WTC11 (cell line): ENCODE measurements around the gene NHSL2. TPM values are rescaled to one million over a fixed set of nuclear protein-coding genes. Genes with fewer than 3 reads are reported as not detected.

Source experiments
- ATAC-seq: fragments of 200-7000 bp; cut with Tn5 transposase; 2 replicates; pipeline ENCODE4 v1.10.0; 2021; ENCODE audit warnings: mild to moderate bottlenecking, moderate library complexity
- CTCF ChIA-PET: fragments of 300-600 bp; sonication (Branson Sonifier 250); formaldehyde crosslinking; loops from one replicate; lab custom pipeline; 2021; ENCODE audit warnings: antibody characterized with exemption; lab: Charles Lee
- POLR2A ChIA-PET: fragments of 350-600 bp; sonication (Branson Sonifier 250); formaldehyde crosslinking; loops from one replicate; lab custom pipeline; 2021; ENCODE audit warnings: antibody characterized with exemption; lab: Charles Lee
- DNase-seq: peaks from one replicate; pipeline ENCODE4 v3.0.0; 2021; ENCODE audit warnings: low spot score
- H3K27ac Mint-ChIP-seq: 2 replicates; pipeline ENCODE4 v1.8.0; 2021; ENCODE audit warnings: mixed read lengths
- H3K27me3 Mint-ChIP-seq: 2 replicates; pipeline ENCODE4 v1.8.0; 2021; ENCODE audit warnings: low read depth, mild to moderate bottlenecking, moderate library complexity, mixed read lengths
- H3K36me3 Mint-ChIP-seq: 2 replicates; pipeline ENCODE4 v1.8.0; 2021; ENCODE audit warnings: mixed read lengths
- H3K4me1 Mint-ChIP-seq: 2 replicates; pipeline ENCODE4 v1.8.0; 2022; ENCODE audit warnings: mixed read lengths
- H3K4me3 Mint-ChIP-seq: 2 replicates; pipeline ENCODE4 v1.8.0; 2021; ENCODE audit warnings: mild to moderate bottlenecking, moderate library complexity, mixed read lengths
- H3K9me3 Mint-ChIP-seq: 2 replicates; pipeline ENCODE4 v1.8.0; 2021; ENCODE audit warnings: mixed read lengths
- ETV6 ChIP-seq: sonication (generic); formaldehyde crosslinking; IDR thresholded peaks from 2 replicates; pipeline ENCODE4 v1.8.1; 2022; ENCODE audit warnings: mild to moderate bottlenecking, missing genetic modification reagents
- GABPB1 ChIP-seq: sonication (generic); formaldehyde crosslinking; IDR thresholded peaks from 2 replicates; pipeline ENCODE4 v1.8.1; 2023; ENCODE audit warnings: mild to moderate bottlenecking, missing genetic modification reagents
- GTF2I ChIP-seq: fragments of 250-450 bp; sonication (Bioruptor Pico); conservative IDR thresholded peaks from 2 replicates; pipeline ENCODE4 v1.4.0; 2021; ENCODE audit warnings: mild to moderate bottlenecking
- KAT7 ChIP-seq: sonication (generic); formaldehyde crosslinking; IDR thresholded peaks from 2 replicates; pipeline ENCODE4 v1.8.1; 2023; ENCODE audit warnings: missing genetic modification reagents, mild to moderate bottlenecking, borderline replicate concordance
- MYBL2 ChIP-seq: sonication (generic); formaldehyde crosslinking; IDR thresholded peaks from 2 replicates; pipeline ENCODE4 v1.8.1; 2023; ENCODE audit warnings: mild to moderate bottlenecking, moderate library complexity, missing genetic modification reagents
- NFATC4 ChIP-seq: fragments of 250-450 bp; sonication (Bioruptor Pico); IDR thresholded peaks from 2 replicates; pipeline ENCODE4 v1.9.0; 2021; ENCODE audit warnings: mild to moderate bottlenecking
- NFE2L1 ChIP-seq: sonication (generic); formaldehyde crosslinking; IDR thresholded peaks from 2 replicates; pipeline ENCODE4 v1.8.1; 2023; ENCODE audit warnings: missing genetic modification reagents
- NFYB ChIP-seq: sonication (generic); formaldehyde crosslinking; conservative IDR thresholded peaks from 2 replicates; pipeline ENCODE4 v1.8.0; 2022; ENCODE audit warnings: low read depth, missing genetic modification reagents
- NR1H2 ChIP-seq: sonication (generic); formaldehyde crosslinking; IDR thresholded peaks from 2 replicates; pipeline ENCODE4 v1.9.0; 2021; ENCODE audit warnings: mild to moderate bottlenecking, moderate library complexity, missing genetic modification reagents
- OVOL2 ChIP-seq: fragments of 250-450 bp; sonication (Bioruptor Pico); IDR thresholded peaks from 2 replicates; pipeline ENCODE4 v1.9.0; 2021; ENCODE audit warnings: mild to moderate bottlenecking, borderline replicate concordance
- RORB ChIP-seq: fragments of 250-450 bp; sonication (Bioruptor Pico); IDR thresholded peaks from 2 replicates; pipeline ENCODE4 v1.9.0; 2021; ENCODE audit warnings: mild to moderate bottlenecking
- SP1 ChIP-seq: sonication (generic); formaldehyde crosslinking; conservative IDR thresholded peaks from 2 replicates; pipeline ENCODE4 v1.8.1; 2022; ENCODE audit warnings: missing genetic modification reagents
- TP53 ChIP-seq: sonication (generic); formaldehyde crosslinking; IDR thresholded peaks from 2 replicates; pipeline ENCODE4 v1.8.1; 2023; ENCODE audit warnings: mild to moderate bottlenecking, missing genetic modification reagents
- ZNF219 ChIP-seq: sonication (generic); formaldehyde crosslinking; IDR thresholded peaks from 2 replicates; pipeline ENCODE4 v1.8.0; 2023; ENCODE audit warnings: missing genetic modification reagents, mild to moderate bottlenecking, borderline replicate concordance
- ZNF396 ChIP-seq: fragments of 250-450 bp; sonication (Bioruptor Pico); IDR thresholded peaks from 2 replicates; pipeline ENCODE4 v1.8.0; 2021; ENCODE audit warnings: mild to moderate bottlenecking, moderate library complexity, borderline replicate concordance
- ZNF423 ChIP-seq: fragments of 250-450 bp; sonication (Bioruptor Pico); IDR thresholded peaks from 2 replicates; pipeline ENCODE4 v2.1.2; 2022; ENCODE audit warnings: mild to moderate bottlenecking, moderate library complexity
- ZNF671 ChIP-seq: fragments of 250-450 bp; sonication (Bioruptor Pico); IDR thresholded peaks from 2 replicates; pipeline ENCODE4 v1.8.0; 2021; ENCODE audit warnings: mild to moderate bottlenecking
- total RNA-seq: library from RNA; stranded (reverse); gene quantifications from 3 replicates; pipeline ENCODE4 v1.2.3, GENCODE V29; 2021
- TF ChIP-seq, protein P1 (sequence below): sonication (generic); formaldehyde crosslinking; IDR thresholded peaks from 2 replicates; pipeline ENCODE4 v1.8.1; 2022; ENCODE audit warnings: low read depth, mild to moderate bottlenecking, moderate library complexity, missing genetic modification reagents, borderline replicate concordance
- TF ChIP-seq, protein P2 (sequence below): sonication (generic); formaldehyde crosslinking; IDR thresholded peaks from 2 replicates; pipeline ENCODE4 v1.8.1; 2022; ENCODE audit warnings: mild to moderate bottlenecking, moderate library complexity, missing genetic modification reagents
- TF ChIP-seq, protein P3 (sequence below): sonication (generic); formaldehyde crosslinking; IDR thresholded peaks from 2 replicates; pipeline ENCODE4 v1.8.0; 2022; ENCODE audit warnings: mild to moderate bottlenecking, missing genetic modification reagents
- TF ChIP-seq, protein P4 (sequence below): sonication (generic); formaldehyde crosslinking; IDR thresholded peaks from 2 replicates; pipeline ENCODE4 v1.8.0; 2023; ENCODE audit warnings: missing genetic modification reagents, mild to moderate bottlenecking, borderline replicate concordance
- TF ChIP-seq, protein P5 (sequence below): sonication (generic); formaldehyde crosslinking; IDR thresholded peaks from 2 replicates; pipeline ENCODE4 v1.8.0; 2022; ENCODE audit warnings: mild to moderate bottlenecking, missing genetic modification reagents
- TF ChIP-seq, protein P6 (sequence below): sonication (generic); formaldehyde crosslinking; IDR thresholded peaks from 2 replicates; pipeline ENCODE4 v1.8.1; 2022; ENCODE audit warnings: missing genetic modification reagents, borderline replicate concordance
- TF ChIP-seq, protein P7 (sequence below): sonication (generic); formaldehyde crosslinking; IDR thresholded peaks from 2 replicates; pipeline ENCODE4 v1.8.0; 2022; ENCODE audit warnings: mild to moderate bottlenecking, missing genetic modification reagents

Gene NHSL2
- total RNA-seq, 1 experiment from 2014 or later: 7.9 TPM

DNA sequence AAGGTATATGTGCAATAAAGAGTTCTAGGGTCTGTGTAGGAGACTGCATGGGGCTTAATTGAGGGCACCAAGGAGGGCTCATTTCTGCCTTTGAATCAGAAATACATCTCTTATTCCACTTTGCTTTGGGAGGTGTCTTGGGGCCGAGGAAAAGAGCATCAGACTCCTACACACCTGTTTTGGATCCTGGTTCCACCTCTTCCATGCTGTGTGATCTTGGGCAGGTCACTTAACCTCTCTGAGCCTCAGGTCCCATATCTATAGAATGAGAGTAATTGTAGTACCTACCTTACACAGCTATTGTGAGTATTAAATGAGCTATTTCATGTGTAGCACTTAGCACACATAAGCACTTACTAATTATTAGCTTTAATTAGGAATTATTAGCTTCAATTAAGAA is 120.5 kb downstream of the NHSL2 start (continued):
- TF ChIP-seq, protein P1, sequence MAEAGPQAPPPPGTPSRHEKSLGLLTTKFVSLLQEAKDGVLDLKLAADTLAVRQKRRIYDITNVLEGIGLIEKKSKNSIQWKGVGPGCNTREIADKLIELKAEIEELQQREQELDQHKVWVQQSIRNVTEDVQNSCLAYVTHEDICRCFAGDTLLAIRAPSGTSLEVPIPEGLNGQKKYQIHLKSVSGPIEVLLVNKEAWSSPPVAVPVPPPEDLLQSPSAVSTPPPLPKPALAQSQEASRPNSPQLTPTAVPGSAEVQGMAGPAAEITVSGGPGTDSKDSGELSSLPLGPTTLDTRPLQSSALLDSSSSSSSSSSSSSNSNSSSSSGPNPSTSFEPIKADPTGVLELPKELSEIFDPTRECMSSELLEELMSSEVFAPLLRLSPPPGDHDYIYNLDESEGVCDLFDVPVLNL (CRISPR knock-in tag): no peak
- TF ChIP-seq KAT7 (CRISPR knock-in tag) (no peak), RORB (CRISPR knock-in tag) (no peak), OVOL2 (CRISPR knock-in tag) (no peak), GTF2I (CRISPR knock-in tag) (no peak), NFE2L1 (no peak), SP1 (CRISPR knock-in tag) (no peak)
- TF ChIP-seq, protein P2, sequence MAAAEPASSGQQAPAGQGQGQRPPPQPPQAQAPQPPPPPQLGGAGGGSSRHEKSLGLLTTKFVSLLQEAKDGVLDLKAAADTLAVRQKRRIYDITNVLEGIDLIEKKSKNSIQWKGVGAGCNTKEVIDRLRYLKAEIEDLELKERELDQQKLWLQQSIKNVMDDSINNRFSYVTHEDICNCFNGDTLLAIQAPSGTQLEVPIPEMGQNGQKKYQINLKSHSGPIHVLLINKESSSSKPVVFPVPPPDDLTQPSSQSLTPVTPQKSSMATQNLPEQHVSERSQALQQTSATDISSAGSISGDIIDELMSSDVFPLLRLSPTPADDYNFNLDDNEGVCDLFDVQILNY (CRISPR knock-in tag): no peak
- TF ChIP-seq, protein P3, sequence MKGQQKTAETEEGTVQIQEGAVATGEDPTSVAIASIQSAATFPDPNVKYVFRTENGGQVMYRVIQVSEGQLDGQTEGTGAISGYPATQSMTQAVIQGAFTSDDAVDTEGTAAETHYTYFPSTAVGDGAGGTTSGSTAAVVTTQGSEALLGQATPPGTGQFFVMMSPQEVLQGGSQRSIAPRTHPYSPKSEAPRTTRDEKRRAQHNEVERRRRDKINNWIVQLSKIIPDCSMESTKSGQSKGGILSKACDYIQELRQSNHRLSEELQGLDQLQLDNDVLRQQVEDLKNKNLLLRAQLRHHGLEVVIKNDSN: no peak

DNA sequence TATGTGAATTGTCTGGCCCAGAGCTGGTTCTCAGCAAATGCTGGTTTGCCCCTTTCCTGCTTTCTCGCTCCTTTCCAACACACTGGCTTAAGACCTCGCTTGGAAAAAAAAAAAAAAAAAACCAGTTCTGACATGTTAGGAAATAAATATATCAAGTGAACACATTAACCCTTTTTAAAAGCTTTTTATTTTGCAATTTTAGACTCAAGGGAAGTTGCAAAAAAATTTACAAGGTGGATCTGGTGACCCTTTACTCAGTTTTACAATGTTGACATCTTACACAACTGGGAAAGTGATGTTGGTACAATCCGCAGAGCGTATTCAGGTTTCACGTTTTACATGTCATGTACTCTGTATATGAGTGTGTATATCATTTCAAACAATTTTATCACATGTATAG is 121.0 kb downstream of the NHSL2 start:
- Mint-ChIP-seq H3K36me3 (peaks cover 4% of the 10 kb centered on the region), H3K9me3 (peaks cover 4% of the 10 kb centered on the region), H3K27me3 (no peaks in the 10 kb centered on the region), H3K4me3 (no peak overlapping the region), H3K27ac (no peak overlapping the region), H3K4me1 (peaks cover 17% of the 10 kb centered on the region)
- TF ChIP-seq, protein P4, sequence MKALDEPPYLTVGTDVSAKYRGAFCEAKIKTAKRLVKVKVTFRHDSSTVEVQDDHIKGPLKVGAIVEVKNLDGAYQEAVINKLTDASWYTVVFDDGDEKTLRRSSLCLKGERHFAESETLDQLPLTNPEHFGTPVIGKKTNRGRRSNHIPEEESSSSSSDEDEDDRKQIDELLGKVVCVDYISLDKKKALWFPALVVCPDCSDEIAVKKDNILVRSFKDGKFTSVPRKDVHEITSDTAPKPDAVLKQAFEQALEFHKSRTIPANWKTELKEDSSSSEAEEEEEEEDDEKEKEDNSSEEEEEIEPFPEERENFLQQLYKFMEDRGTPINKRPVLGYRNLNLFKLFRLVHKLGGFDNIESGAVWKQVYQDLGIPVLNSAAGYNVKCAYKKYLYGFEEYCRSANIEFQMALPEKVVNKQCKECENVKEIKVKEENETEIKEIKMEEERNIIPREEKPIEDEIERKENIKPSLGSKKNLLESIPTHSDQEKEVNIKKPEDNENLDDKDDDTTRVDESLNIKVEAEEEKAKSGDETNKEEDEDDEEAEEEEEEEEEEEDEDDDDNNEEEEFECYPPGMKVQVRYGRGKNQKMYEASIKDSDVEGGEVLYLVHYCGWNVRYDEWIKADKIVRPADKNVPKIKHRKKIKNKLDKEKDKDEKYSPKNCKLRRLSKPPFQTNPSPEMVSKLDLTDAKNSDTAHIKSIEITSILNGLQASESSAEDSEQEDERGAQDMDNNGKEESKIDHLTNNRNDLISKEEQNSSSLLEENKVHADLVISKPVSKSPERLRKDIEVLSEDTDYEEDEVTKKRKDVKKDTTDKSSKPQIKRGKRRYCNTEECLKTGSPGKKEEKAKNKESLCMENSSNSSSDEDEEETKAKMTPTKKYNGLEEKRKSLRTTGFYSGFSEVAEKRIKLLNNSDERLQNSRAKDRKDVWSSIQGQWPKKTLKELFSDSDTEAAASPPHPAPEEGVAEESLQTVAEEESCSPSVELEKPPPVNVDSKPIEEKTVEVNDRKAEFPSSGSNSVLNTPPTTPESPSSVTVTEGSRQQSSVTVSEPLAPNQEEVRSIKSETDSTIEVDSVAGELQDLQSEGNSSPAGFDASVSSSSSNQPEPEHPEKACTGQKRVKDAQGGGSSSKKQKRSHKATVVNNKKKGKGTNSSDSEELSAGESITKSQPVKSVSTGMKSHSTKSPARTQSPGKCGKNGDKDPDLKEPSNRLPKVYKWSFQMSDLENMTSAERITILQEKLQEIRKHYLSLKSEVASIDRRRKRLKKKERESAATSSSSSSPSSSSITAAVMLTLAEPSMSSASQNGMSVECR: no peak
- TF ChIP-seq, protein P5, sequence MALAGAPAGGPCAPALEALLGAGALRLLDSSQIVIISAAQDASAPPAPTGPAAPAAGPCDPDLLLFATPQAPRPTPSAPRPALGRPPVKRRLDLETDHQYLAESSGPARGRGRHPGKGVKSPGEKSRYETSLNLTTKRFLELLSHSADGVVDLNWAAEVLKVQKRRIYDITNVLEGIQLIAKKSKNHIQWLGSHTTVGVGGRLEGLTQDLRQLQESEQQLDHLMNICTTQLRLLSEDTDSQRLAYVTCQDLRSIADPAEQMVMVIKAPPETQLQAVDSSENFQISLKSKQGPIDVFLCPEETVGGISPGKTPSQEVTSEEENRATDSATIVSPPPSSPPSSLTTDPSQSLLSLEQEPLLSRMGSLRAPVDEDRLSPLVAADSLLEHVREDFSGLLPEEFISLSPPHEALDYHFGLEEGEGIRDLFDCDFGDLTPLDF (CRISPR knock-in tag): no peak
- TF ChIP-seq NR1H2 (no peak), ZNF396 (CRISPR knock-in tag) (no peak), KAT7 (CRISPR knock-in tag) (no peak)
- POLR2A ChIA-PET: no interaction called here
- no peak for ATAC-seq
- CTCF ChIA-PET: interaction anchor here (1.3 to 2.3 kb wide), 3 partner anchors 10 to 85 kb away, joined by 3 to 11 read pairs (median 3); no protein-coding TSS in a partner anchor
- no peak for DNase-seq

DNA sequence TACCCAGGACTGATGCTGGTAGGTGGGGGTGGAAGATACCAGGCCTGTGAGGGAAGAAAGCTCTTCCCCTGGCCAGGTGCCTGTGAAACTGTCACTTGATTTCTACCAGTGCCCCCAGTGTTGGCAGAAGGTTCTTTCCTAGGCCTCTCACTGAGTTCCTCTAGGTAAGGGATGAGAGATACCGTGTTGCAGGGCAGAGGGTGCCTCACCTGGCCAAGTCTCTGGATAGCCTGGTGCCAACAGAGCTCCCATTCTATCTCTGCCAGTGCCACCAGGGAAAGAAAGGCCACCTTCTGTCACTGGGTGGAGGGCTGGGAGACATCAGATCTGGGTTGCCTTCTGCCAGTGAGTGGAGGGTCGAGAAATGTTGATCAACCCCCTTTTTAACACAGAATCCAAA is 127.0 kb downstream of the NHSL2 start:
- peaks cover 12% of the 10 kb centered on the region for H3K4me1 Mint-ChIP-seq
- no peaks in the 10 kb centered on the region for H3K27me3 Mint-ChIP-seq
- DNase-seq: no peak
- POLR2A ChIA-PET: no interaction called here
- no peak overlapping the region for H3K4me3 Mint-ChIP-seq
- CTCF ChIA-PET: interaction anchor here (1.5 kb wide), 1 partner anchor 16 kb away, joined by 4 read pairs; no protein-coding TSS in a partner anchor
- no peak overlapping the region for H3K27ac Mint-ChIP-seq
- ATAC-seq: no peak
- peaks cover 7% of the 10 kb centered on the region for H3K9me3 Mint-ChIP-seq
- peaks cover 6% of the 10 kb centered on the region for H3K36me3 Mint-ChIP-seq
- TF ChIP-seq ZNF423 (CRISPR knock-in tag): no peak
- TF ChIP-seq, protein P6, sequence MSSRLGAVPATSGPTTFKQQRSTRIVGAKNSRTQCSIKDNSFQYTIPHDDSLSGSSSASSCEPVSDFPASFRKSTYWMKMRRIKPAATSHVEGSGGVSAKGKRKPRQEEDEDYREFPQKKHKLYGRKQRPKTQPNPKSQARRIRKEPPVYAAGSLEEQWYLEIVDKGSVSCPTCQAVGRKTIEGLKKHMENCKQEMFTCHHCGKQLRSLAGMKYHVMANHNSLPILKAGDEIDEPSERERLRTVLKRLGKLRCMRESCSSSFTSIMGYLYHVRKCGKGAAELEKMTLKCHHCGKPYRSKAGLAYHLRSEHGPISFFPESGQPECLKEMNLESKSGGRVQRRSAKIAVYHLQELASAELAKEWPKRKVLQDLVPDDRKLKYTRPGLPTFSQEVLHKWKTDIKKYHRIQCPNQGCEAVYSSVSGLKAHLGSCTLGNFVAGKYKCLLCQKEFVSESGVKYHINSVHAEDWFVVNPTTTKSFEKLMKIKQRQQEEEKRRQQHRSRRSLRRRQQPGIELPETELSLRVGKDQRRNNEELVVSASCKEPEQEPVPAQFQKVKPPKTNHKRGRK (CRISPR knock-in tag): no peak
- no peak for TF ChIP-seq NFATC4
- TF ChIP-seq GTF2I (CRISPR knock-in tag): no peak
- TF ChIP-seq ETV6: no peak
- TF ChIP-seq TP53 (CRISPR knock-in tag): no peak
- no peak for TF ChIP-seq ZNF671
- TF ChIP-seq KAT7 (CRISPR knock-in tag): no peak
- no peak for TF ChIP-seq GABPB1
- no peak for TF ChIP-seq NFYB (CRISPR knock-in tag)
- TF ChIP-seq, protein P7, sequence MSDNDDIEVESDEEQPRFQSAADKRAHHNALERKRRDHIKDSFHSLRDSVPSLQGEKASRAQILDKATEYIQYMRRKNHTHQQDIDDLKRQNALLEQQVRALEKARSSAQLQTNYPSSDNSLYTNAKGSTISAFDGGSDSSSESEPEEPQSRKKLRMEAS (CRISPR knock-in tag): no peak
- no peak for TF ChIP-seq ZNF219 (CRISPR knock-in tag)
- TF ChIP-seq MYBL2: no peak
